GM19372 (cell line): ENCODE measurements around the gene MPV17.
"Not testable (repeated sequence)": the region's sequence is repeated elsewhere in the genome, so short reads cannot be mapped to it uniquely, and the experiment has no call there.

Experiments used
- ATAC-seq: cut with Tn5 transposase; IDR thresholded peaks from one replicate; pipeline ENCODE4 v1.9.1; 2021; ENCODE audit warnings: mild to moderate bottlenecking, low read depth, moderate library complexity; ENCODE audit not compliant: unreplicated experiment

MPV17 gene, protein sequence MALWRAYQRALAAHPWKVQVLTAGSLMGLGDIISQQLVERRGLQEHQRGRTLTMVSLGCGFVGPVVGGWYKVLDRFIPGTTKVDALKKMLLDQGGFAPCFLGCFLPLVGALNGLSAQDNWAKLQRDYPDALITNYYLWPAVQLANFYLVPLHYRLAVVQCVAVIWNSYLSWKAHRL

DNA sequence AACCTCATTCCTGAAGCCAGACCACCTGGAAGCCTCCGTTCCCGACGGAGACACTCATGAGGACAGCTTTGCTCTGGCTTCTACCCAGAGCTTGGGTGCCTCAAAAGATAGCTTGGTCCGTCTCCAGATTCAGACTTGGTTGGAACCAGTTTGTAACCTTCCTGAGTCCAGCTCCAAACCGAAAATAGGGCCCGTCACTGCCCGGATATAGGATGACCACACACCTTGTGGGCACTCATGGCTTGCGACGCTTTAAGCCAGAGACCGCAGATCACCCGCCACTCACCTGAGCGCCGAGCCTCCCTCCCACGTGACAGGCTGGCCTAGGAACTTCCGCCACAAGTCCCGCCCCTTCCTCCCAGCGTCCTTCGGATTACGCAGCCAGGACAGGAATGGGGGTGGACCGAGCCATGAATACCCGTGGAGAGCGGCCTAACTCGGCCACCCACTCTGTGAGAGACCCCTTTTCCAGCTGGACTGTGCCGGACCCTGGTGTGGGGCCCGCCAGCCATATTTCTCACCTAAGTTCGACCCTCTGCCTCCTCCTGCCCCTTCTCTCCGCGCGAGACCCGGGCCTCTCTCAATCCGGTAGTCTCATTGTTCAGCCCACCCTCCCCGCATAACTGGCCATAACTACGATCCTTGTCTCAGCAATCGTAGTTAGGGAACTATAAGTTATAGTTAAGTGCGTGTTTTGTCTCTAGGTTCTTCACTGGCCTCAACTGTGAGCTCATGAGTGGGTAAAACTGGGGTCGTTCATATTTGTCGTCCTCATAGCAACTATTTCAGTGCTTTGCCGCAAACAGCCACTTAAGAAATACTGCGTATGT is at the start of gene MPV17:
TSS of gene MPV17 (minus strand) at position 332 of the 830 bp plus-strand sequence. CDS start 580 bp downstream, outside the sequence.
- peak; percentile 84 for ATAC-seq

DNA sequence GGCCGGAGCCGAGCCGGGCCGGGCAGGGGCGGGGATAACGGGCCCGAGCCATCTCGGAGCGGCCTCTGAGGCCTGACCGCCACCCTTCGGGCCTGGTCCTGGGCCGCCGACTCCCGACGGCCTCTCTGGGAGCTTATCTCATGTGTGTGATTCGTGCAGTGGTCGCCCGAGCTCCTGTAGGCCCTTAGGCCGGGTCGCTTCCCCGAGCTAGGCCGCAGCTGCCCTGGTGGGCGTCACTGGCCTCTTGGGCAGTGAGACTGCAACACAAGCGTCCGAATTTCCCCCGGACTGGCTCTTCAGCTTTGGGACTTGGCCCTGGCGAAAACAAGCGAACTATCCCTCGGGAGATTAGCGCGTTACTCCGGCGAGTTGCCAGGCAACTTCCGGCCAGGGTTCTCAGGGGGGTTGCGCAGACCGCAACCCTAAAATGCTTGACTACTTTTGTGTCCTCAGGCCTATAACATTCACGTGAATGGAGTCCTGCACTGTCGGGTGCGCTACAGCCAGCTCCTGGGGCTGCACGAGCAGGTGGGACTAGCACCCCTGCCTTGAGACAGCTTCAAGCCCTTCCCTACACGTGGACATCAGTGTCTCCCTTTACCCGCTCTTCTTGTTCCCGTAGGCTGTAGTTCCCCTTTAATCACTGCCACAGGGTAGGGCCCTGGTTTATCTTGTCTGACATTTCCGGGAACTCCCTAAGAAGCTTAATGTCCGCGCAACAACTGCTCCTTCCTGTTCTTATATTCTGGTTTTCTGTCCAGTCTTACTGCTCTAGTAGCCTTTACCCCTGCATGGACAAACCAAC is 48.1 kb upstream of the MPV17 start:
- ATAC-seq = peak; percentile 25

DNA sequence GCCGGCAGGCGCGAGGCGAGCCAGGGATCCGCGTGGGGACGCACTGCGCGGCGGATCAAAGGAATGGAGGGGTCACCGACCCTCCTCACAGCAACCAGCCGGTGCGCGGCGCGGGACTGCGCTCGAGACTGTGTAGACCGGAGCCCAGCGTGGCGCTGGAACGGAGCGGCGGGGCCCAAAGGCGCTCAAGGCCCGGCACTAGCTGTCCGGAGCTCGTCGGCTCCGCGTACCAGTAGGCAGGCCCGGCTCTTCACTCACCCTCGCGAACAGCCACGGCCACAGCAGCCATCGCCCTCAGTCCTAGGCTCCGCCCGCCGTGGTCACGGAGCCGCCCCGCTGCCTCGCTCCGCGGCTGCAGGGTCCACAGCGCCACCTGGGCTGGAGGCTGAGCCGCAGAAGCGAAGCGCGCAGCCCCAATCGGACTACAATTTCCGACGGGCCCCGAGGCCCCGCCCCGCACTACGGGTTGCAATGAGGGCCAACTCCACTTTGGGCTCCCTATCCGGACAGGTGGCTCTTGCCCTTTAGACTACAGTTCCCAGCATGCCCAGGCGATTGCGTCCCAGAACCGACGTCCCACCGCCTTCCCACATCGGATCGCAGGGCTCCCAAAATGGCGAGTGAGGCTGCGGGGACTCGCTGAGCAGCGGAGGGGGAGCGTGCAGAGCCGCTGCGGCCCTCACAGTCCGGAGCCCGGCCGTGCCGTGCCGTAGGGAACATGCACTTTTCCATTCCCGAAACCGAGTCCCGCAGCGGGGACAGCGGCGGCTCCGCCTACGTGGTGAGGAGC is 47.3 kb upstream of the MPV17 start, which contains the start of the genes EIF2B4 and SNX17:
TSS of gene EIF2B4 (minus strand) at position 313 of the 790 bp plus-strand sequence. CDS start at position 289, 24 bp downstream.
TSS of gene SNX17 (plus strand) at position 591 of the 790 bp plus-strand sequence. CDS start at position 719, 128 bp downstream.
- peak; percentile 86 for ATAC-seq

DNA sequence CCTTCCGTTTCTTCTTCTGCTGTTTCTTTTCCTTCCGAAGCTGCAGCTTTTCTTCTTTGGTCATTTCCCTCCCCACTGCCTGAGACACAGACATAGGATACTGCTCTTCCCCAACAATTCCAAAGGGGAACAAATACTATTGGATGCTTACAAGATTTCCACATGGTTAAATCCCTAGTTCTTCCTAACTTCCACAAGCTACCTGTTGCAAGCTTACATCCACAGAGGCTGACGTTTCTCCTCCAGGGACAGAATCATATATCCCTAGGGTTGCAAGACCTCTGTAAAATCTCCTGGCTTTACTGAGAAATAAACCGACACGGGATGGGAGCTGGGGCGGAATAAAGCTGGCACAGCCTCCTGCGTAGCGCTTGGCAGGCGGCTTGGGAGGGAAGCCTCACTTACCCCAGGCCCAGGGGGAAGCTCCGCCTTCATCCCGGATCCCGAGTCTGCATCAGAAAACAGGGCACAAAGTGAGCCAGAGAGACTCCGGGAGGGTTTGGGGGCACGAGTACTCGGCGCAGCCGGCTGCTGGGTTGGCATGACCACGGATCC is 46.7 kb upstream of the MPV17 start:
- ATAC-seq = no peak

DNA sequence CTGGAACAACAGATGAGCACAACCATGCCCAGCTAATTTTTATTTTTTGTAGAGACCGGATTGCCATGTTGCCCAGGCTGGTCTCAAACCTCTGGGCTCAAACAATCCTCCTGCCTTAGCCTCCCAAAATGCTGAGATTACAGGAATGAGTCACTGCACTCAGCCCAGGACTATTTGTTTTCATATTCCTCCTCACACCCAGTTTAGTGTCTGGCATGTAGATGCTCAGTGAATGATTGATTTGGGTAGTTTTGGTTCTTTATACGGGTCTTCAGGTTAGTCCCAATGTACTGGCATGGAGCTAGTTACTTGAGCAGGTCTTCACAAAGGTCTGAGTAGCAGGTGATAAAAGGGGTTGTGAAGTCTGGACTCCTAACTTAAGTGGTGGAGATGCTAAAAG is 41.0 kb upstream of the MPV17 start:
- ATAC-seq = no peak

DNA sequence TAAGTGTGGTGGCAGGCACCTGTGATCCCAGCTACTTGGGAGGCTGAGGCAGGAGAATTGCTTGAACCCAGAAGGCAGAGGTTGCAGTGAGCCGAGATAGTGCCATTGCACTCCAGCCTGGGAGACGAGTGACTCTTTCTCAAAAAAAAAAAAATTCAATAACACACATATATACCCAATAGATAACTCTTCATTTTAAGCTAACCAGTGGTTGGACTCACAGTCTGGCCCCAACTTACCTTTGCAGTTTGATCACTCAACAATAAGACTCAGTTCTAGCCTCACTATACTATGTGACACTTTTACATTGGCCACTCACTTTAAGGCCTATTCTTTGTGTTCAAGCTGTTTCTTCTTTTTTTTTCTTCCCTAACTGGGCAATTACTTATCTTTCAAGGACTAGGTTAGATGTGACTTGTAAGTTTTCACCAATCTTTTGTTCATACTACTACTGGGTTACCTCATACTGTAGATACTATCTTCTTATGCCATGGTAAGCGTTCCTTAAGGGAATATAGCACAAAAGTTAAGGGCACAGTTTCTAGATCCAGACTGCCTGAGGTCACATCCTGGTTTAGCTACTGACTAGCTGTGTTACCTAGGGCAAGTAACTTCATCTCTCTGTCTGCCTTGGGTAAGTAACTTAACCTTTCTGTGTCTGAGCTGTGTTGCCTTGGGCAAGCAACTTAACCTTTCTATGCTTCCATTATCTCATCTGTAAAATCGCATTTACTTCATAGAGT is 40.0 kb upstream of the MPV17 start:
- no peak for ATAC-seq

DNA sequence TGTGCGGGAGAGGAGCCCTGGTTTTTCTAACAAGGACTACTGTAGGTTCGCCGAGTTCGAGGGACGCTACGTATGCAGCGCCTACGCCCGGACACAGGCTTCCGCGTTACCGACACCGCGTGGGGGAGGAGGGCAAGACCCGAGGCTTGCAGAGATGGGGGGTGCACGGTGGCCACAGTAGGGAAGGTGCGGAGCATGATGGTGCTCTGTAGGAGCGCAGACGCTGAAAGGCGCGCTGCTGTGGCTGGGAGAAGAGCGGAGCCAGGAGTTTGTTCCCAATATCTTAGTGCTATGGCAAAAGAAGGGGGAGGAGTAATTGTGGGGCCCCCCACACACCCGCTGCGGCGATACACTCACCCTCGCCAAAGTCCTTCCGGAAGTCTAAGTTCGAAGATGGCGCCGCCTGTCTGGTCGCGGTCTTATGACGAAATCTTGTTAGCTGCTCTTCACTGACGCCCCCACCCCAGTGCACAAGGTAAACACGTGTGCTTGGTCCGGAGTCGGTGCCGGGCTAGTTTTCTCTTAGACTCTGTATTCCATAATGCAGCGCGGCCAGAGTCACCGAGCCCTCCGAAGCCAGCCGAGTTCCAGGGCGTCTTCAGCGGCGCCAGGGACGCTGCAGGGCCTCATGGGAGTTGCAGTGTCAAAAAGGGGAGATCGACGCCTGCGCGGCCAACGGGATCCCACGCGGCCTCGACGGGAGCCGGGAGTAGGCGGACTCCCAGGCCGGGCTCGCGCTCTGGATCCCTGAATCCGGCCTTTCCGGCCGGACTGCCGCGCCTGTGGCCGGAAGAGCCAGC is 33.7 kb upstream of the MPV17 start, which contains the start of gene GTF3C2:
TSS of gene GTF3C2 (minus strand) at position 383 of the 800 bp plus-strand sequence. CDS start 13,210 bp downstream, outside the sequence.
- peak; percentile 84 for ATAC-seq

DNA sequence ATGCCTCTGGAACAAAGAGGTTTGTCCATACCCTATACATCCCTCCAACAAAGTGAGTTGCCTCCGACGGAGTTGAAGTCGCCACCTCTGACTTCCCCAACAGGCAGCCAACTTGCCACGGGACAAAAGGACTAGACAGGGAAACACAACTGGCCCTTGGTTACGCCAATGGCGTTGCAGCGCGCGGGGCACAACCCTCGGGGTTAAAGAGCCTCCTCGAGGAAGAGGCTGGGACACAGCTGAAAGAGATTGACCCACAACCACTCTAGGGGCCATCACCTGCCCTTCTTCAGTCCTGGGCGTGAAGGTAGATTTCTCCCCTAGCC is 33.1 kb upstream of the MPV17 start:
- peak; percentile 38 for ATAC-seq

DNA sequence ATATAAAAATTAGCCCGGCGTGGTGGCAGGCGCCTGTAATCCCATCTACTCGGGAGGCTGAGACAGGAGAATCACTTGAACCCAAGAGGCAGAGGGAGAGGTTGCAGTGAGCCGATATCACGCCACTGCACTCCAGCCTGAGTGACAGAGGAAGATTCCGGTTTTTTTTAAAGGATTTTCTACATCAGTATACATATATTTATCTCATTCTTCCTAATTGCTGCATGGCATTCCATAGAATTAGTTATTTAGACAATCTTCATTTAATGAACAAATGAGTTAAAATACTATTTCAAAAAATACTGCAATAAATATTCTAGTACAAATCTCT is 31.7 kb upstream of the MPV17 start:
- ATAC-seq = no peak

DNA sequence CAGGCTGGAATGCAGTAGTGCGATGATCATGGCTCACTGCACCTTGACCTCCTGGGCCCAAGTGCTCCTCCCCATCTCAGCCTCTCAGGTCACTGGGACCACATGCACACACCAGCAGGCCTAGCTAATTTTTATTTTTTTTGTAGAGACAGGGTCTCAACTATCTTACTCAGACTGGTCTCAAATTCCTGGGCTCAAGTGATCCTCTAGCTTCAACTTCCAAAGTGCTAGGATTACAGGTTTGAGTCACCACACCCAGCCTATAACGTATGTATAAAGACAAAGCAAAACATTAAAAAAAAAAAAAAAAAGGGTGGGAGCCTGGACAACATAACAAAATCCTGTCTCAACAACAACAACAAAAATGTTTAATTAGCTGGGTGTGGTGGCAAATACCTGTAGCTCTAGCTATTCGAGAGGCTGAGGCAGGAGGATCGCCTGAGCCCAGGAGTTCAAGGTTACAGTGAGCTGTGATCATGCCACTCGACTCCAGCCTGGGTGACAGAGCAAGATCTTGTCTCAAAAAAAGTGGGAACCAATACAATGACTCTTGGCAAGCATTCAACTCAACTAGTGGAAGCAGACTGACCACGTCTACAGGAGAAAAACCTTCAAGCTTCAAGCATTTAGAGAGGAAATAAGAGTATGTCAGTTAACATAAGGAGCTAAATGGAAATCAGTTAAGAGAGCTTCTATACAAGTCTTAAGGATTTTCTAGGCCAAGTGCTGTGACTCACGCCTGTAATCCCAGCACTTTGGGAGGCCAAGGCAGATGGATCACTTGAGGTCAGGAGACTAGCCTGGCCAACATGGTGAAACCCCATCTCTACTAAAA is 31.1 kb upstream of the MPV17 start:
- no peak for ATAC-seq

DNA sequence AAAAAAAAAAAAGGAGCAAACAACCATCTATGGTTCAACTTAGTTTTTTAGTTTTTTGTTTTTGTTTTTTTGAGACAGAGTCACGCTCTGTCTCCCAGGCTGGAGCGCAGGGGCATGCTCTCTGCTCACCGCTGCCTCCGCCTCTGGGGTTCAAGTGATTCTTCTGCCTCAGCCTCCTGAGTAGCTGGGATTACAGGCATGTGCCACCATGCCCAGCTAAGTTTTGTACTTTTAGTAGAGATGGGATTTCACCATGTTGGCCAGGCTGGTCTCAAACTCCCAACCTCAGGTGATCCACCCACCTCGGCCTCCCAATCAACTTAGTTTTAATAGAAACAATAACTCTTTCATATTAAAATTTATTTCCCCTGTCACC is 30.5 kb upstream of the MPV17 start:
- not testable (repeated sequence) for ATAC-seq

DNA sequence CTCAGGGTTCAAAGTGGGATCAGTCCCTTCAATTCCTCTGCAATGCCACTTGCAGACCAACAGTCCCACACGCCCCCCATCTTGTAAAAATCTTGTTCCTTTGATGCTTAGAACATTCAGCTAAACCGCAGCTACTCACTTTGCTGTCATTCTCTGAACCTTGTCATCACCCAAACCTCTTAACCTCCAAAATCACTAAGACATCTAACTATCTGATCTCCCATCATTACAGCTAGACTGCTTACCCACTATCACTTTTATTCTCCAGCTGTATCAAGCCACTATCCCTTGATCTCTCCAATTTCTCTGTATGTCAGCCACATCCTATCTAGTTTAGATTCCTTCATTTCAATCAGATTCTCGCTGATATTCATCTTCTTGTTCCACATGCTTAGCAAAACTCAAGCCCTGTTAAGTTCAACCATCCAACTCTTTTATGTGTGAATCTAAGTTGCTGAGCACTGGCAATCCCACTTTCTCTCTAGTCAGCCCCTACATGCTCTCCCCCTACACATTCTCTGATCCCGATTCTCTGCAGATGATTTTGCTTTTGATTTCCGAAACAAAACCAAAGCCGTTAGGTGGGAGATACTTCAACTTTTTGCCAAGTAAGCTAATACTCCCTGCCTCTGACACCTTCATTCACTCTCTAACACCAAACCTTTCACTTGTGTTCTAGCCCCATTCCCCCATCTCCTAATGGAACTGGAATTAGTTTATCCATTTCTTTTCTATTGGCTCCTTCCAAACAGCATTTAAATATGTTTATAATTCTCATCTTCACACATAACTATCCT is 29.1 kb upstream of the MPV17 start:
- no peak for ATAC-seq

DNA sequence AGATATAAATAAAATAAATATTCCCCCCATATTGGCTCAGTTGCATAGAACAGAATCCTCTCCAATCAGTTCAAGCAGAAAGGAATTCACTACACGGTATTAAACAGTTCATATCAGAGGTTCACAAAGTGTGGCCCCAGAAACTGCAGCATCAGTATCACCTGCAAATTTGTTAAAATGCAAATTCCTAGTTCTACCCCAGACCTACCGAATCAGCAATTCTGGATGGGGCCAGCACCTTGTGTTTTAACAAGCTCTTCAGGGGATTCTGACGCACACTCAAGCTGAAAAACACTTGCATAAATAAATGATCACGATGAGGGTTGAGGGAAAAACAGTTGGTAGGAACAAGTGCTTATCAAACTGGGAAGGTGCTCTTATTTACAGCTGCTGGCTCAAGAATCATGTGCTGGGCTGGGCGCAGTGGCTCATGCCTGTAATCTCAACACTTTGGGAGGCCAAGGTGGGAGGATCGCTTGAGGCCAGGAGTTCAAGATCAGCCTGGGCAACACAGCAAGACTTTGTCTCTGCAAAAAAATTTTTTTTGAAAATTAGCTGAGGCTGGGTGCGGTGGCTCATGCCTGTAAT is 27.3 kb upstream of the MPV17 start:
- no peak for ATAC-seq

DNA sequence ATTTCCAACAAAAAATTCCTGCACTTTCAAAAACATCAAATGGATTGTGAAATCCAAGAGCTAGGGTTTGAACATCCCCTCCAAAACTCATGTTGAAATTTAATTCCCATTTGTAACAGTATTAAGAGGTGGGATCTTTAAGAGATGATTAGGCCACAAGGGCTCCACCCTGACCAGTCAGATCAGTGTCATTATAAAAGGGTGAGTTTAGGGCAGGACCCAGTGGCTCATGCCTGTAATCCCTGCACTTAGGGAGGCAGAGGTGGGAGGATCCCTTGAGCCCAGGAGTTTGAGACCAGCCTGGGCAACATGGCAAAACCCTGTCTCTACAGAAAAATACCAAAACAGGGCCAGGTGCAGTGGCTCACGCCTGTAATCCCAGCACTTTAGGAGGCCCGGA is 24.7 kb upstream of the MPV17 start:
- no peak for ATAC-seq

DNA sequence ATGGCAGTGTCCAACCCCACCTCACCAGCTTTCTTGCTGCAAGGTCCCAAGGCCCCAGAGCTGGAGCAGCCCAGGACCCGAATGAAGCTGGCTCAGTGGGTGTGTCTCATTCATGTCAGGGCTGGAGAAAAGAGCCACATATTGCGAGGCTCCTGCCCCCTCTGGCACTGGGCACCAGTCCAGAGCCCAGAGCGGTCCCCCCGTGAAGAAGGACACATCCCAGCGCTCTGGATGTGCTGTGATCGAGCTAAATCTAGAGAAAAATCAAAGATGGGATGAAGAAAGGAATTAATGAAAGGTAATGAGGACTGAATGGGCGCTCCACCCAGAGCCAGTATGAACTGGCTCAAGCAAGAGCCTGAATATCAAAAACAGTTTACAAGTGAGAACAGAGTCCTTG is 13.3 kb upstream of the MPV17 start:
- ATAC-seq = no peak

DNA sequence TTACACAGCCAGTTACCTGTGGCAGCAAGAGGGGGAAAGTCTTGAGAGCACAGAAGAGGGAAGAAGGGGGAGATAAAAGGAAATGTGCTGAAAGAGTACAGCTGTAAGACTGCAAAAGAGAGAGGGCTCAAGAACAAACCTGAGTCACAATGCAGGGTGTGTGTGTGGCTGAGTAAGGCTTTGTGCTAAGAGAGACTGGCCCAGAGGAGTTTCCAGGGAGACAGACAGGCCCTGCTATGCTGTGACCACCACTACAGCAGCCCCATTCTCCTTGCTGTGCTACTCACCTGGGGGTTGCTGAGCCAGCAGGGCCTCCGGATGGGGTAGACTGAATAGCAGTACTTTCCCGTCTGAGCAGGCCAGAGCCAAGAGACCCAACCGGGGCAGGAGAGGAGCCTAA is 12.4 kb upstream of the MPV17 start:
- no peak for ATAC-seq

DNA sequence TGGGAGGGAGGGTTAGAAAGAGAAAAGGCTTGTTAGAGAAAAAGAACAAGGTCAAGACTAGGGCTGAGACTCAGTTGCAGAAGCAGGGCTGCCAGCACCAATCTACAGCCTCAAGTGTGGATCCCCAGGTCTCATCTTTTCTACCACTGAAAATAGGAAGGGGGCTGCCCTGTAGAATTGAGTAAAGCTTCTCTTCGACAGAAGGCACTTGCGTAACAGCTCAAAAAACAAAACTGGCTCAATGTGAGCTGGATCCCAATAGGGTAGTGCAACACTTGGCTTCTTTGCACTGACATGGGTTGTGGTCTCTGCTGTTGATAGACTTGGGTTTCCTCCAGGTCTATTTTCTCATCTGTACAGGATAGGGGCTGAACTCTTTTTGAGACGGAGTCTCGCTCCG is 1.8 kb upstream of the MPV17 start:
- ATAC-seq = no peak
